Calu3 (cell line): ENCODE measurements around the gene LRCOL1. TPM values are rescaled to one million over a fixed set of nuclear protein-coding genes. Genes with fewer than 3 reads are reported as not detected.

Experiments
- BruUV-seq: library from RNA; stranded (reverse); fragments of 400-500 nt; replicated peaks from 2 replicates; lab custom pipeline; 2021; lab: Mats Ljungman, UMichigan
- CTCF ChIA-PET: fragments of 300-600 bp; sonication (Branson Sonifier 250); formaldehyde crosslinking; loops from one replicate; lab custom pipeline; 2022; ENCODE audit warnings: antibody characterized with exemption; lab: Charles Lee
- DNase-seq: peaks from one replicate; pipeline ENCODE4 v3.0.0; 2022
- H3K27ac Mint-ChIP-seq: one replicate; pipeline ENCODE4 v1.8.0; 2022; ENCODE audit warnings: mixed read lengths; ENCODE audit not compliant: unreplicated experiment
- H3K27me3 Mint-ChIP-seq: one replicate; pipeline ENCODE4 v1.8.0; 2022; ENCODE audit warnings: mixed read lengths; ENCODE audit not compliant: unreplicated experiment
- H3K36me3 Mint-ChIP-seq: one replicate; pipeline ENCODE4 v1.8.0; 2022; ENCODE audit warnings: mild to moderate bottlenecking, moderate library complexity, mixed read lengths; ENCODE audit not compliant: insufficient read depth, unreplicated experiment
- H3K4me1 Mint-ChIP-seq: one replicate; pipeline ENCODE4 v1.8.0; 2022; ENCODE audit warnings: mild to moderate bottlenecking, low read depth, mixed read lengths; ENCODE audit not compliant: unreplicated experiment
- H3K4me3 Mint-ChIP-seq: one replicate; pipeline ENCODE4 v1.8.0; 2022; ENCODE audit warnings: mild to moderate bottlenecking, low read depth, moderate library complexity, mixed read lengths; ENCODE audit not compliant: unreplicated experiment
- H3K9me3 Mint-ChIP-seq: one replicate; pipeline ENCODE4 v1.8.0; 2022; ENCODE audit warnings: low read depth, mixed read lengths; ENCODE audit not compliant: unreplicated experiment
- CTCF ChIP-seq: fragments of 200-600 bp; IDR thresholded peaks from one replicate; pipeline ENCODE4 v1.8.0; 2022; ENCODE audit warnings: antibody characterized with exemption; ENCODE audit not compliant: unreplicated experiment
- intact Hi-C: fragments of 100-400 bp; cut with micrococcal nuclease; formaldehyde crosslinking; loops from one replicate; pipeline ENCODE4 v1.10.0; 2022; ENCODE audit not compliant: unreplicated experiment
- total RNA-seq: library from RNA; stranded (reverse); gene quantifications from 2 replicates; pipeline ENCODE4 v1.2.3, GENCODE V29; 2022

LRCOL1 gene
- total RNA-seq, 1 experiment from 2014 or later, result not detected

GRCh38 chr12:132604668-132605441 is 5.5 kb downstream of the LRCOL1 start:
- CTCF ChIA-PET, result no interaction called here
- TF ChIP-seq CTCF, result no peak
- Mint-ChIP-seq H3K4me3 (no peak overlapping the region), H3K4me1 (peaks cover 21% of the 10 kb centered on the region), H3K36me3 (no peaks in the 10 kb centered on the region), H3K27ac (no peak overlapping the region), H3K27me3 (peaks cover 93% of the 10 kb centered on the region), H3K9me3 (no peaks in the 10 kb centered on the region)
- intact Hi-C loops, result no loop called here
- DNase-seq, result no peak
- BruUV-seq, result no TSS peak

GRCh38 chr12:132604151-132604618 is 6.2 kb downstream of the LRCOL1 start:
- no peaks in the 10 kb centered on the region for H3K36me3 Mint-ChIP-seq
- no peak for DNase-seq
- CTCF ChIA-PET, result no interaction called here
- no peaks in the 10 kb centered on the region for H3K9me3 Mint-ChIP-seq
- BruUV-seq, result no TSS peak
- peaks cover 95% of the 10 kb centered on the region for H3K27me3 Mint-ChIP-seq
- peaks cover 21% of the 10 kb centered on the region for H3K4me1 Mint-ChIP-seq
- no peak for TF ChIP-seq CTCF
- no peak overlapping the region for H3K4me3 Mint-ChIP-seq
- no peak overlapping the region for H3K27ac Mint-ChIP-seq
- intact Hi-C loops, result no loop called here

- H3K36me3 Mint-ChIP-seq, result no peaks in the 10 kb centered on the region
- no peak for TF ChIP-seq CTCF
- intact Hi-C loops, result no loop called here
- H3K27me3 Mint-ChIP-seq, result peaks cover 95% of the 10 kb centered on the region
- no peak for DNase-seq
- CTCF ChIA-PET, result interaction anchor here (0.8 kb wide), 1 partner anchor 9 kb away, joined by 4 read pairs; no protein-coding TSS in a partner anchor
- H3K4me1 Mint-ChIP-seq, result peaks cover 20% of the 10 kb centered on the region
- H3K4me3 Mint-ChIP-seq, result no peak overlapping the region
- H3K9me3 Mint-ChIP-seq, result no peaks in the 10 kb centered on the region
- no TSS peak for BruUV-seq
- H3K27ac Mint-ChIP-seq, result no peak overlapping the region
Measured at GRCh38 chr12:132603240-132604150, 6.9 kb downstream of the LRCOL1 start.

GRCh38 chr12:132602572-132603239 is 7.7 kb downstream of the LRCOL1 start:
- no peak overlapping the region for H3K4me3 Mint-ChIP-seq
- peaks cover under 1% of the 10 kb centered on the region for H3K9me3 Mint-ChIP-seq
- peaks cover 15% of the 10 kb centered on the region for H3K4me1 Mint-ChIP-seq
- DNase-seq, result no peak
- BruUV-seq, result no TSS peak
- TF ChIP-seq CTCF, result no peak
- H3K27ac Mint-ChIP-seq, result no peak overlapping the region
- peaks cover 2% of the 10 kb centered on the region for H3K36me3 Mint-ChIP-seq
- CTCF ChIA-PET, result interaction anchor here (0.7 to 0.8 kb wide), 2 partner anchors 10 to 605 kb away, joined by 4 to 5 read pairs; no protein-coding TSS in a partner anchor
- peaks cover 95% of the 10 kb centered on the region for H3K27me3 Mint-ChIP-seq
- intact Hi-C loops, result no loop called here
